PC-3 (cell line): Measurements from ENCODE around the gene R3HDM2.

Source experiments
- CTCF ChIP-seq: fragments of 300-600 bp; sonication (generic); conservative IDR thresholded peaks from 2 replicates; pipeline ENCODE4 v1.5.1; 2017; ENCODE audit warnings: antibody characterized with exemption, low read depth, mild to moderate bottlenecking, low read length
- EZH2 ChIP-seq: fragments of 300-600 bp; sonication (generic); IDR thresholded peaks from one replicate; pipeline ENCODE4 v1.6.1; 2017; ENCODE audit warnings: antibody characterized with exemption, mild to moderate bottlenecking, low read length; ENCODE audit not compliant: unreplicated experiment
- EZH2phosphoT487 ChIP-seq: fragments of 300-600 bp; sonication (generic); IDR thresholded peaks from 2 replicates; pipeline ENCODE4 v1.6.1; 2018; ENCODE audit warnings: mild to moderate bottlenecking, antibody characterized with exemption, low read length, borderline replicate concordance

- no peak for TF ChIP-seq CTCF
- TF ChIP-seq EZH2 = no peak
- no peak for TF ChIP-seq EZH2phosphoT487
Observed at GRCh38 chr12:57235017-57235727, 195.7 kb downstream of the R3HDM2 start.
